Measurements from ENCODE around the gene CCNI.

The CCNI gene

GRCh38 chr4:77075869-77076799, at the start of gene CCNI:
CCNI (minus strand) TSS chr4:77075989; CDS start chr4:77066362, 9,627 bp downstream.
- no peaks in the 10 kb centered on the region for H3K27me3 ChIP-seq (ENCODE audit: insufficient read depth, low read length, poor library complexity)
- peaks cover 39% of the 10 kb centered on the region for H4K20me1 ChIP-seq (ENCODE audit: insufficient read depth, low read length)
- peak within 1 kb of the TSS; percentile 41 to 97 for H3K4me3 ChIP-seq (ENCODE audit: low read depth in 1 of 2, low read length in 2 of 2)
- TF ChIP-seq CTCF (IDR thresholded peaks at IDR 0.05; ENCODE audit: borderline replicate concordance, extremely low read depth, low read length, poor library complexity, severe bottlenecking), result no peak
- no peak for TF ChIP-seq EZH2 (IDR thresholded peaks at IDR 0.05; ENCODE audit: borderline replicate concordance, low read depth, low read length, severe bottlenecking)
- H3K9me3 ChIP-seq (ENCODE audit: insufficient read depth, low read length, severe bottlenecking), result no peaks in the 10 kb centered on the region
- ATAC-seq (ENCODE audit: insufficient read depth, low read depth) (peak; percentile 70), DNase-seq (peak; percentile 93)
- peaks cover 55% of the 10 kb centered on the region for H3K4me1 ChIP-seq (ENCODE audit: insufficient read depth, low read length)
- H3K27ac ChIP-seq (ENCODE audit: low read length), result peak within 1 kb of the TSS; percentile 100
- peak within 1 kb of the TSS; percentile 86 for H3K9ac ChIP-seq (ENCODE audit: low read depth, low read length)
- peaks cover 4% of the 10 kb centered on the region; the same call in 1 of the 2 replicates for H3K36me3 ChIP-seq (ENCODE audit: insufficient read depth, low read length)
- H3K4me2 ChIP-seq (ENCODE audit: insufficient read depth, low read length), result peak within 1 kb of the TSS; percentile 80
- peak within 1 kb of the TSS; percentile 92 for H2AFZ ChIP-seq (ENCODE audit: low read depth, low read length)
- peaks cover 69% of the 10 kb centered on the region for H3K79me2 ChIP-seq (ENCODE audit: insufficient read depth, low read length)

- Histone ChIP-seq H2AFZ (ENCODE audit: low read depth, low read length) (no peak overlapping the region), H3K4me3 (ENCODE audit: low read depth in 1 of 2, low read length in 2 of 2) (no peak overlapping the region), H3K4me1 (ENCODE audit: insufficient read depth, low read length) (no peaks in the 10 kb centered on the region), H3K27ac (ENCODE audit: low read length) (no peak overlapping the region), H3K9me3 (ENCODE audit: insufficient read depth, low read length, severe bottlenecking) (no peaks in the 10 kb centered on the region), H3K79me2 (ENCODE audit: insufficient read depth, low read length) (no peaks in the 10 kb centered on the region), H4K20me1 (ENCODE audit: insufficient read depth, low read length) (no peaks in the 10 kb centered on the region), H3K9ac (ENCODE audit: low read depth, low read length) (no peak overlapping the region), H3K27me3 (ENCODE audit: insufficient read depth, low read length, poor library complexity) (no peaks in the 10 kb centered on the region), H3K4me2 (ENCODE audit: insufficient read depth, low read length) (no peak overlapping the region), H3K36me3 (ENCODE audit: insufficient read depth, low read length) (no peaks in the 10 kb centered on the region)
- TF ChIP-seq EZH2 (IDR thresholded peaks at IDR 0.05; ENCODE audit: borderline replicate concordance, low read depth, low read length, severe bottlenecking), result no peak
- no peak for TF ChIP-seq CTCF (IDR thresholded peaks at IDR 0.05; ENCODE audit: borderline replicate concordance, extremely low read depth, low read length, poor library complexity, severe bottlenecking)
- ATAC-seq (ENCODE audit: insufficient read depth, low read depth) (no peak), DNase-seq (no peak)
These were observed 48.8 kb upstream of the CCNI start for GRCh38 chr4:77124576-77124975.

- Histone ChIP-seq H3K9ac (ENCODE audit: low read depth, low read length) (no peak overlapping the region), H3K36me3 (ENCODE audit: insufficient read depth, low read length) (no peaks in the 10 kb centered on the region), H3K27me3 (ENCODE audit: insufficient read depth, low read length, poor library complexity) (no peaks in the 10 kb centered on the region), H3K27ac (ENCODE audit: low read length) (no peak overlapping the region), H3K4me1 (ENCODE audit: insufficient read depth, low read length) (no peaks in the 10 kb centered on the region), H3K4me3 (ENCODE audit: low read depth in 1 of 2, low read length in 2 of 2) (no peak overlapping the region), H3K79me2 (ENCODE audit: insufficient read depth, low read length) (no peaks in the 10 kb centered on the region), H2AFZ (ENCODE audit: low read depth, low read length) (no peak overlapping the region), H4K20me1 (ENCODE audit: insufficient read depth, low read length) (no peaks in the 10 kb centered on the region), H3K9me3 (ENCODE audit: insufficient read depth, low read length, severe bottlenecking) (no peaks in the 10 kb centered on the region), H3K4me2 (ENCODE audit: insufficient read depth, low read length) (no peak overlapping the region)
- TF ChIP-seq CTCF (IDR thresholded peaks at IDR 0.05; ENCODE audit: borderline replicate concordance, extremely low read depth, low read length, poor library complexity, severe bottlenecking) (no peak), EZH2 (IDR thresholded peaks at IDR 0.05; ENCODE audit: borderline replicate concordance, low read depth, low read length, severe bottlenecking) (no peak)
- DNase-seq (no peak), ATAC-seq (ENCODE audit: insufficient read depth, low read depth) (no peak)
These were observed 47.6 kb upstream of the CCNI start for GRCh38 chr4:77123411-77123810.

Measured in DND-41 (cell line).